Fibroblast of skin of abdomen (primary cell): Measurements from ENCODE around the gene ANK3.

Experiments used
- DNase-seq: peaks from one replicate; pipeline ENCODE4 v3.0.0-alpha.2; 2013

The ANK3 gene

GRCh38 chr10:60021361-60021760, 368.3 kb downstream of the ANK3 start:
- DNase-seq: no peak

- no peak for DNase-seq
These were observed 372.9 kb downstream of the ANK3 start for GRCh38 chr10:60016794-60017193.

- no peak for DNase-seq
These were observed 379.8 kb downstream of the ANK3 start for GRCh38 chr10:60009710-60010383.

DNA sequence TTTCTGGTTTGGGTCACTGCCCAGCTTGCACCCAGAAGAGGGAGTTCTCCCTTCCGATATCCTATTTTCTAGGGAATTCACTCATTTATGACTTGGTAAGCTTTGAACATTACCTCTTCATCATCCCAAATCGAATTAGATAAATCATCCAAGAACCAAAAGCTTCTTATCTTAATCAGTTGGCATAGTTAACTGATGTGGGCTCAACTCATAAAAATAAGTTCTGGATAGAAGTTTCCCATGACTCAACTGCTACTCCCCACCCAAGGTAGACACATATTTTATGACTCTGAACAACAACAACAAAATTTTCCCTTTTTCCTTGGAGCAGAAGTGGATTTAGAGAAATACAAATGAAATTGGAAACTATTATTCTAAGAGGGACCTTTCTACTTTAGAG, 380.4 kb downstream of the ANK3 start:
- no peak for DNase-seq

DNA sequence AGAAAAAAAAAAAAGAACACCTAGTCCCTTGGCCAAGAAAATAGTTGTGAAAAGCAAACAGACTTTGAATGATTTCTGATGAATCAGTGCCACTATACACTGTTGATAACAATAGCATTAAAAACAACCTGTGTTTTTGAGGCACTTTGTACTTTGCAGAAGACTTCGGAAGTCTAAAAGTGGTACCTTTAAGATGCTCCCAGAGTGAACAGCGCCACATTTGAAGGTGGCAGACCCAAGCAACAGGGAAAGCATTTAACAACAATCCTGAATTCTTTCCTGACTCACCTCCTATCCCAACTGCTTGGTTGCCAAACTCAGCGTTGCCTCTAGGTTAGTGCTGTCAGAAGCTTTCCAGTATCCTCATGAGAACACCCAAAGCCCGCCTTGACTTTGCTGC, 380.9 kb downstream of the ANK3 start:
- DNase-seq: no peak

GRCh38 chr10:60006062-60006461, 383.6 kb downstream of the ANK3 start:
- DNase-seq: peak; percentile 21

- DNase-seq: no peak
These were observed 385.8 kb downstream of the ANK3 start for GRCh38 chr10:60003651-60004523.

- DNase-seq: no peak
These were observed 388.9 kb downstream of the ANK3 start for GRCh38 chr10:60000747-60001146.

- no peak for DNase-seq
These were observed 391.7 kb downstream of the ANK3 start for GRCh38 chr10:59997827-59998525.

- no peak for DNase-seq
These were observed 393.8 kb downstream of the ANK3 start for GRCh38 chr10:59995862-59996261.

DNA sequence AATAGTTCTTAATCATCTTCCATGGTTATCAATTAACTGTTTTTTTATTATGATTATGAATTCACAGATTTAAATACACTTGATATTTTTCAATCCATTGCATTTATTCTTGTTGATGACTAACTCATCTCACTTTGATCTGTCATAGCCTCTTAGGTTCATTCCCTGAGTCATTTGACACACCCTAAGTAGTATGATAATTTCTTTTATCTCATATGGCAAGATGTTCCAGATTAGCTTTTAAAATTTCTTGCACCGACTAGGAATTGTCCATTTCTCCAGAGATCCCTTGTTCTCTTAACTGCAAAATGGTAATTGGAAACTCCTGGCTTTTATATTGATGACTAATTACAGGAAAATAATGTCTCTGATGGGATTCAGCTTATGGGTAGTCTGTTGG, 395.7 kb downstream of the ANK3 start:
- DNase-seq: no peak

DNA sequence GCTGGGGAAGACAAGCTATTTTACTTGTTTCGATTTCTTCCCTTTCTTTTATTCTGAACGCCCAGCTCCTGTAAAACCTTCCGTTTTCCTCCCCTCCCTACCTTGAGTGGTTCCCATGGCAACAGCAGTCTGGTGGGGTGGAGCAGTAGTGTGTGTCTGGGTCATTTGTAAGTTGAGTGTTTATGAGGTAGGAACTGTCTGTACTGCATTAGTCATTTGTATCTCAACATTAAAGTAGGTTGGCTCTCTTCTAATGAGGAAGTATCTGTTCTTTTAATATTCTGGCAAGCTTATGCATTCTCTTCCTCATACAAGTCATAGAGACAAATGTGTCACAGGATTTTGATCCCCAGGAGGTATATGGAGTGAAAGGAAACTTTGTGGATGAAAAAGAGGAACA, 398.0 kb downstream of the ANK3 start:
- peak; percentile 33 for DNase-seq

DNA sequence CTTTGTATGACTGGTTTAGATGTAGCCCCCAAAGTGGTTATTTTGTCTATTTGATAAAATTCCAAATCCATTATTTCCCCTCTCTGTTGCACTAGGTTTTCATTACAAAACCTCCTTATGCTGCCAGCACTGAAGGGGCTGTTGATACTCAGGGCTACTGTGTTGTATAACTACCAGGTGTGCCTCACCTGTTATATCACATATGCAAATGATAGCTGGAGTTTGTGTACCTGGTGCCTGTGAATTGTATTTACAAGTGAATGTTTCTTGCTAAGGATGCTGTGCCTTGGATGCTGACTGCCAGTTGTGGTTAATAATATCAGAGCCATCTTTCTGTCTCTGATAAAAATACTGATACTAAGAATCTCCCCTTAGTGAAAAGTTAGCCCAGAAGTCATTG, 398.6 kb downstream of the ANK3 start:
- DNase-seq: no peak

DNA sequence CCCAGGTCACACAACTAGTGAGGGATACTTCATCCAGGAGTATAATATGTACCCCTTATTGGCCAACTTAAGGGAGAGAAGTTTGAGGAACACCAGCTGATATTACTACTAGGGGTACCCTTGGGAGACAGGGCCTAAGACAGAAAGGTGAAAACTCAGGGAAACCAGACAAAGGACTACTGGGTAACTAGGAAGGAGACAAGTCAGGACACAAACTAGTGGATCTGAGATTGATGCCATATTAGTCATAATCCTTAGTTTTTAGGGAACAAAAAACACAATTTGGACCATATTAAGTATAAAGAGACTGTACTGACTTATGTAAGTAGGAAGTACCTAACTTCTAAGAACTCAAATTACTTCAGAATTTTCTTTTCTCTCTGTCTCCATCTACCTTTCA, 404.0 kb downstream of the ANK3 start:
- DNase-seq: no peak

DNA sequence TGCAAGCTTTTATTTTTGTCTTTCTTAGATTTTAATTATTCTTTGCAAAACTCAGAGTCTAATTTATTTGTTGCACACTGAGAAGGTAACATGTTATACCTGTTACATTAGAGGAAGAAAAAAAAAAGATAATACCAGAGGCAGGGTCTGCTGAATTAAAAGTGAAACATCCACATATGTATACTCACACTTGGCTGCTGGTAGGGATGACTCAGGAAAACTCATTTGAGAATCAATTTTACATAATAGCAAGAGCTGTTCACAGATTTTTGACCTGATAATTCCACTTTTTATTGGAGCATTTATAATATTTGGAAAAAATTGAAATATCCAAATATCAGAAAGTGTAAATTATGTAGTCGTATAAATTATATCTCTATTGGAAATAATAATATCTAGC, 405.3 kb downstream of the ANK3 start:
- DNase-seq: no peak

DNA sequence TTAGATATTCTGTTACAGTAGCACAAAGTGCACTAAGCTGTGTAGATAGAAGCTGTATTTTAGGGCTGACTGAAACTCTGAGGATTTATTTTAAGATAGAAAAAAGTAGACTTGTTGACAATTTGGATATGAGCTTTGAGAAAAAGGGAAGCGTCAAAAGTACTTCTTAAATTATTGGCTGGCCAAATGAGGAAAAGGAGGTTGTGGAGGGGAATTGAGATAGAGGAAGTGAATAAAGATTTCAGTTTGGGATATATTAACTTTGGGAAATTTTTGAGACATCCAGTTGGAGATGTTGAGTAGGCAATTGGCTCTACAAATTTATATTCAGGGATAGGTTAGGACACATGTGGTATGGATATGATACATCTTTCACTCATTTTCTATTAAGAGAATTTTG, 409.3 kb downstream of the ANK3 start:
- DNase-seq: no peak

GRCh38 chr10:59977486-59977885, 412.2 kb downstream of the ANK3 start:
- no peak for DNase-seq

DNA sequence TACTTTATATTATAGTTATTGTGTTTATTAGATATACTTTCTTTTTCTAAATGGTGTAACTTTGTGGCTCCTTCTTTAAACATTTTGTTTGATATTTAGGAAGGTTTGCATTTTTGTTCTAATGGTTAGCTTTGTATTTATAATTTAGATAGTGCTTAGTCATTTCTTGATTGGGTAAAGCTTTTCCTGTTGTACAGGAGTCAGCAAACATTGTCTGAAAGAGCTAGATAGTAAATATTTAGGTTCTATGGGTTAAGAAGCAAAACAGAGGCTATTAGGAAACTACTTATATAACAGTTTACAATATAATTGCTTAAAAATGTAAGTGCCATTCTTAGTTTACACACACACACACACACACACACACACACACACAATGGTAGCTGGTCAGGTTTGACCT, 412.8 kb downstream of the ANK3 start:
- DNase-seq: no peak
